Central memory CD4-positive, alpha-beta T cell (primary cell): ENCODE data around the gene BABAM1.
"Not testable (repeated sequence)": the region's sequence is repeated elsewhere in the genome, so short reads cannot be mapped to it uniquely, and the experiment has no call there.

Source experiments
- DNase-seq: peaks from one replicate; pipeline ENCODE4 v3.0.0; 2022

BABAM1 gene

DNA sequence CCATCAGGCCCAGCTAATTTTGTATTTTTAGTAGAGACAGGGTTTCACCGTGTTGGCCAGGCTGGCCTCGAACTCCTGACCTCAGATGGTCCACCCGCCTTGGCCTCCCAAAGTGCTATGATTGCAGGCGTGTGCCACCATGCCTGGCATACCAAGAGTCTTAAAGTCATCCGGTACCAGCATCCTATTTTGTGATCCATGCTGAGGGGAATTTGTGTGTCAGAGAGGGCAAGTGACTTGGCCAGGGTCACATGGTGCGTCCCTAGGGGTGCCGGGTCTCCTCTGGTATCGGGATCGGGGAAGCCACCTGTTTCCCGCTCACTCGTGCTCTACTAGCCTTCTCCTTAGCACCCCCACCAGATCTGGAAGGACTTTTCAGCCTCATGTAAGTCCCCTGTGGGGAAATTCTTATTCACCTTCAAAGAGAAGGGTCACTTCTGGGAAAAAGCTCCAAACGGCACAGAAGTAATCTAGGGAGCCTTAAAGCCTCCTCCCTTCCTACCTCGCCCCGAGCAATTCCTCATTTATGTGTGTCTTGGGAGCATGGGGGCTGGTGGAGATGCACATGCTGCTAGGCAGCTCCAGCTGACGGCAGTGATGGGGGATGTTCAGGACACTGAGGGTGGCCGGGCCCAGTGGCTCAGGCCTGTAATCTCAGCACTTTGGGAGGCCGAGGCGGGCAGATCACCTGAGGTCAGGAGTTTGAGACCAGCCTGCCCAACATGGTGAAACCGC lies 8.4 kb downstream of the BABAM1 start:
- no peak for DNase-seq

DNA sequence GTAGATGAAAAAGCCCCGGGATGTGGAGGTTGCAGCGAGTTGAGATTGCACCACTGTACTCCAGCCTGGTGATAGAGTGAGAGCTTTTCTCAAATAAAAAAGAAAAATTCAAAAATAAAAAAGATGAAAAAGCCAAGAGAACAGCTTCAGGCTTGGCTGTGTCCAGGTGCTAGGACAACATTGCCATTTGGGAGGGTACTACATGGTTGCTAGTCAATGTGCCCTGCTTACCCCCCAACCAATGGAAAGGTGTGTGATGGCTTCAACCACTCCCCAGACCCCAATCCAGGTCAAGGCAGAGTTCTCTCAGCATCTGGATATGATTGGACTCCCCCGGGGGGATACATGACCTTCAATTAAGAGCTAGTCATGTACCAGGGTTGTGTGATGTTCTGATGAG lies 12.2 kb downstream of the BABAM1 start:
- DNase-seq: no peak

DNA sequence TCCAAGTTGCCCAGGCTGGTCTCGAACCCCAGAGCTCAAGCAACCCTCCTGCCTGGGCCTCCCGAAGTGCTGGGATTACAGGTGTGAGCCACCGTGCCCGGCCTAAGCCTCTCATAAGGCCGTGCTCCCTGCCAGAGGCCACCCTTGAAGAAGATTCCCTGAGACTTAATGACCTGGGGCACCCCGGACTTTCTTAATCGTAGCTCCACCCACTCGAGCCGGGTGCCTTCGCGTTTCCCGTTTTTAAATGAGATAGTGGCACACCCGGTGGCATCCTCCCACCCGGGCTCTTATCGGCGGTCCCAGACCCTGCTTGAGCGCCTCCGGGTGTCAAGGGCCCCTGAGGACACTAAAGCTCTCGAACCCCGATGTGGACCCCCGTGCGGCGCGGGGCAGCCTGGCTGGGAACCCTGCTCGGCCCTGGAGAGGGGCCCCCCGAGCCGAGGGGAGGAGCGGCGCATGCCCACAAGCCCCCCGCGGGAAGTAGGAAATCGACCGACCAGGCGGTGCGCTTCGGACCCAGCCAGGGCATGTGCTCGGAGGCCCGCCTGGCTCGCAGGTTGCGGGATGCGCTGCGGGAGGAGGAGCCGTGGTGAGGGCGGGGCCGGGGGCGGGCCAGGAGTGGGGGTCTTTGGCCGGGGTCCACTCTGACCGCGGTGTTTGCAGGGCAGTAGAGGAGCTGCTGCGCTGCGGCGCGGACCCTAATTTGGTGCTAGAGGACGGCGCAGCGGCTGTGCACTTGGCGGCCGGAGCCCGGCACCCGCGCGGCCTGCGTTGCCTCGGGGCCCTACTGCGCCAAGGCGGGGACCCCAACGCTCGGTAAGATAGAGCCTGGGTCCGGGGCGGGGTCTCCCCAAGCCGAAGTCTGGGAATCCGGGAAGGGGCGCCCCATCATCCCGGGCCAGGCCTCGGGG lies 14.4 kb downstream of the BABAM1 start, which contains the start of gene ANKLE1:
Gene ANKLE1, plus strand, starts transcription at position 511 of the 914 bp plus-strand sequence. Its CDS starts 20 bp downstream, at position 531.
- DNase-seq: no peak

DNA sequence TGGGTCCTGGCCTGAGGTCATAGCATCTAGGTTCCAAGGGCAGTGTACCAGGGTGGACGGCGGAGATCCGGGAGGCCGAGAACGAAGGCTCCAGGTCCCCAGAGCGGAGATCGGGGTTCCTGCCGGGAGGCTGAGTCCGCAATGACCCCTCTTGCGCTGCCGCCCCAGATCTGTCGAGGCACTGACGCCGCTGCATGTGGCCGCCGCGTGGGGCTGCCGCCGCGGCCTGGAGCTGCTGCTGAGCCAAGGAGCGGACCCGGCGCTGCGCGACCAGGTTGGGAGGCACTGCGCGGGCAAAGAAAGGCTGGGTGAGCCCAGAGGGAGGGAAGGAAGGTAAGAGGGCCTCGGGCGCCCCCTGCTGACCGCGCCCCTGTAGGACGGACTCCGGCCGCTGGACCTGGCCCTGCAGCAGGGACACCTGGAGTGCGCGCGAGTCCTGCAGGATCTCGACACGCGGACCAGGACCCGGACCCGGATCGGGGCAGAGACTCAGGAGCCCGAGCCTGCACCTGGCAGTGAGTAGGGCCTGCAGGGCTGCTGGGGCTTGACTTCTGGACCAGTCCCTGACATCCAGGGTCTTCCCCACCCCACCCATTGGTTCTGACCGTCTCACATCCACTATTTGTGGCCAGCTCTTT lies 15.4 kb downstream of the BABAM1 start:
- peak; percentile 72 for DNase-seq

DNA sequence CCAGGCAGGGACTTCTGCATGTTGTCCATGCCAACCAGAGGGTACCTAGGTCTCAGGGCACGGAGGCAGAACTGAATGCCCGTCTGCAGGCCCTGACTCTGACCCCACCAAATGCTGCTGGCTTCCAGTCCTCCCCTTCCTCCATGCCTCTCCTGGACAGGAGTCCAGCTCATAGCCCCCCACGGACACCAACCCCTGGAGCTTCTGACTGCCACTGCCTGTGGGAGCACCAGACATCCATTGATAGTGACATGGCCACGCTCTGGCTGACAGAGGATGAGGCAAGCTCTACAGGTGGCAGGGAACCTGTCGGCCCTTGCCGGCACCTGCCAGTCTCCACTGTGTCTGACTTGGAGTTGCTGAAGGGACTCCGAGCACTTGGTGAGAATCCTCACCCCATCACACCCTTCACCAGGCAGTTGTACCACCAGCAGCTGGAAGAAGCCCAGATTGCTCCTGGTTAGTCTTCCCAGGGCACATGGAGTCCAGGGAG lies 16.3 kb downstream of the BABAM1 start:
- no peak for DNase-seq

DNA sequence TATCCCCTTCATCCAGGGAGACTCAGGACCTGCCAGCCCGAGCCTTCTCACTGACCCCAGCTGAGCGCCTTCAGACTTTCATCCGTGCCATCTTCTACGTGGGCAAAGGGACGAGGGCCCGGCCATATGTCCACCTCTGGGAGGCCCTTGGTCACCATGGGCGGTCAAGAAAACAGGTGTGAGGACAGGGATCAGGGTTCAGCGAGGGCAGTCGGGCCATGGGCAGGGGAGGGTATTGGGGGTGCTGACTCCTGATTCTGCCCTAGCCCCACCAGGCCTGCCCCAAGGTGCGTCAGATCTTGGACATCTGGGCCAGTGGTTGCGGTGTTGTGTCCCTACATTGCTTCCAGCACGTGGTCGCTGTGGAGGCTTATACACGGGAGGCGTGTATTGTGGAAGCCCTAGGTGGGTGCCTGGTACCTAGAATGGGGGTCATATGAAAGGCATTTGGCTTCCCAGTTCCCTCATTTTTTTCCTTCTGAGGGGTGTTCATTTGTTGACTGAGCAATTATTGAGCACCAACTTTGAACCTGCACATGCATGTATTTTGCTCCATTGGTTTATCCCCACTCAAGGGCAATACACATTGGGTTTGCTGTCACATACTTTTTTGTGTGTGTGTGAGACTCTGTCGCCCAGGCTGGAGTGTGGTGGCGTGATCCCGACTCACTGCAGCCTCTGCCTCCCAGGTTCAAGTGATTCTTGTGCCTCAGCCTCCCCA lies 18.3 kb downstream of the BABAM1 start:
- DNase-seq: no peak

DNA sequence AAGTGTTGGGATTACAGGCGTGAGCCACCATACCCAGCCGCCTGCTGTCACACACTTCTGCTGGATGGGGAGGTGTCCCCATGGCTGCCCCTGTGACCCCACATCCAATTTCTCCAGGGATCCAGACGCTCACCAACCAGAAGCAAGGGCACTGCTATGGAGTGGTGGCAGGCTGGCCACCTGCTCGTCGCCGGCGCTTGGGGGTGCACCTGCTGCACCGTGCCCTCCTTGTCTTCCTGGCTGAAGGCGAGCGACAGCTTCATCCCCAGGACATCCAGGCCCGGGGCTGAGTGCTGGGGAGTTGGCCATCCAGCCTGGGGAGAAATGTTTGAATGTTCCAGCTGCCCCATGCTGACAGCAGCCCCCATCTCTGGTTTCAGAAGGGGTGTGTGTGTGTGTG lies 19.0 kb downstream of the BABAM1 start:
- DNase-seq: no peak

DNA sequence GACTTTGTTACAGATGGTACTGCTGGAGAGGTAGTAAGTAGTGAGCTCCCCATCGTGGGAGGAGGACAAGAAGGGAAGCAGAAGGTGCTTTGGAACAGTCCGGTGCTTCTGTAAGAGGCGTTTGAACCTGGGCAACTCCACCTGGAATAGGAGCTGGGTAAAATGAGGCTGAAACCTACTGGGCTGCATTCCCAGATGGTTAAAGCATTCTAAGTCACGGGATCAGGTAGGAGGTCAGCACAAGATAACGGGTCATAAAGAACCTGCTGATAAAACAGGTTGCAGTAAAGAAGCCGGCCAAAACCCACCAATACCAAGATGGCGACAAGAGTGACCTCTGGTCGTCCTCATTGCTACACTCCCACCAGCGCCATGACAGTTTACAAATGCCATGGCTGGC lies 19.5 kb downstream of the BABAM1 start:
- DNase-seq: no peak

DNA sequence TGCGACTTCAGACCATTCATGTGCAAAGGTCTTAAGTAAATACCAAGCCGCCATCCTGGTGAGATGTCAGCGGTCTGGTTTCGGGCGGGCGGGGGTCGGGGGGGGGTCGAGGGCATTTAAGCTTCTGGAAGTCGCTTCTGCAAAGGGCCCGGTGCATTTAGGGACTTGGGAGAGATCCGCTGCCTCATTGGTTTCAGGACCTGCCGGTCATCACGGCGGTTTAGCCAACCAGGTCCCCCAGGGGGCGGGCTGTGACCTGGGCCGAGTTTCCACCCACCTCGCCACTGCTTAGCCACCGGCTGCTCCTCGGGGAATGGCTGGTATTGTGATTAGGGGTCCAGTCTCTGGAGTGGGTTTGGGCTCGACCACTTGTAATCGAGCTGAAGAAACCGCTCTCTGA lies 22.2 kb downstream of the BABAM1 start:
- DNase-seq: no peak

DNA sequence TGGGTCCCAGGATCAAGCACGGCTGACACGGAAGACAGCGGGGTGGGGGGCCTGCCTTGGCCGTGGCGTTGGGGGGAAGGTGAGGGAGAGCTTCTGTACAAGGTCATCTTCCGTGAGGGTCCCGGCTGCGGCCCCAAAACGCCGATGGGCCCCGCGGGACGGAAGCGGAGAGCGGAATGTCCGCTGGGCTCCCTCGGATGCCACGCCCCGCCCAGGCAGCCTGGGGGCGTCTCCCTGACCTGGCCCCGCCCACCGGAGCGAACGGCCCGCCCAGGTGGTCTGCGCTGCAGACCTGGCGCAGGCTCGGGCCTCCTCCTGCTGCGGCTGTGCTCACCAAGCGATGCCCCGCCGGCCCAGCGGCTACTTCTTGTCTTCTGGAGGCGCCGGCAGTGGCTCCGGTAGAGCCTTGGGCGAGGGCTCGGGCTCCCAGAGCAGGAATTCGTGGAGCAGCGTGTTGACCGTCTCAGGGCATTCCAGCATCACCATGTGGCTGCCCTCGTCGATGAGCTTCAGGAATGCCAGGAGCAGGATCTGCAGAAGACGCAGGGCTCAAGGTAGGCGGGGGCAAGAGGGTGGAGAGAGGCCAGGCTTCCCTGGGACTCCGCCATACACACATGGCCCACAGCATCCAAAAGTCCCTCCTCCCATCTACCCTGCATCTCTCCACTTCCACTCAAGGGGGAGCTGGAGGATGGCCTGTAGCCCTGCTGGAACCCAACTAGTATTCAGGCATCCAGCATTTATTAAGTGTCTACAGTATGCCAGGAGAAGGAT lies 25.2 kb downstream of the BABAM1 start:
- DNase-seq: peak; percentile 76

DNA sequence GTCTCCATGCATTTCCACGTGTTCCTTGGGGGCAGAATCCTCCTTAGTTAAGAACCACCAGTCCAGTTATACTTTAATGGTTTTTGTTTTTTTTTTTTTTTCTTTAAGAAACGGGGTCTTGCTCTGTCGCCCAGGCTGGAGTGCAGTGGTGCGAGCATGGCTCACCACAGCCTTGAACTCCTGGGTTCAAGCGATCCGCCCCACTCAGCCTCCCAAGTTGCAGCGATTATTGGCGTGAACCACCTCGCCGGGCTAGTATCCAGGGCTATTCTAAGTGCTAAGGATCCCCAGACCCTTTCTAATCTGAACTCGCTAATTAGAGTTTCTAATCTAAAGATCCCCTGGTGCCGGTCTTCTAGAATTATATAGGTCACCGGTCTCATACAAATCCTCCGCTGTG lies 26.4 kb downstream of the BABAM1 start:
- no peak for DNase-seq

DNA sequence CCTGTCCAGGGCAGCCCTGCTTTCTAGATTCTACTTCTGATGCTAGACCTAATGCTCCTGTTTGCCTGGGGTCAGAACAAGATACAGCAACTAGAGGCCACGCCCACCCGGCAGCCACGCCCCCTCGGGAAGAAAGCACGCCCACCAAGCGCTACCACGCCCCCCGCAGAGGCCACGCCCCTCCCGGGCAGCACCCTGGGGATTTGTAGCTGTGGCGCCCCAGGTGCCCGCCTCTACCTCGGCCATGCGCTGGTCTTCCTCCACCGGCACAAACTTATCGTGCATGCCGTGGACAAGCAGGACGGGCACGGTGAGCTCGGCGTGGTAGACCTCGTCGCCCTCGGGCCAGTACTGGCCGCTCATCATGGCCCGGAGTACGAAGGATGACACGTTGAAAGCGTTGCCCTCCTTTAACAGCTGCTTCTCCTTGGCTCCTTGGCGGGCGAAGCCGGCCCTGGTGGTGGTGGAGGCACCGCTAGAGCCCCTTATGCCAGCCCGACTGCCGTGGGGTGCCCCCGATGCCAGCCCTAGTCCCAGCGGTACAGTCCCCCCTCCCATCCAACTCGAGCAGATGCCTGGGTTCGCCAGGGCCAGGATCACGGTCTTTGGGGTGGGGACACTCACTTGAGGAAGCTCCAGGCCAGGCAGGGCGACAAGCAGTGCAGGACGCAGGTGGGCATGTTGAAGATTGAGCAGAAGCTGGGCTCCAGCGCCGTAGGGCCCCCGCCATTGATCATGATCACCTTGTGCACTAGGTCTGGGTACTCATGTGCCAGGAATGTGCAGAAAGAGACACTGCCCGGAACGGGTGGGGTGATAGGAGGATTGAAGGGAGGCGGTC lies 27.0 kb downstream of the BABAM1 start:
- peak; percentile 36 for DNase-seq

DNA sequence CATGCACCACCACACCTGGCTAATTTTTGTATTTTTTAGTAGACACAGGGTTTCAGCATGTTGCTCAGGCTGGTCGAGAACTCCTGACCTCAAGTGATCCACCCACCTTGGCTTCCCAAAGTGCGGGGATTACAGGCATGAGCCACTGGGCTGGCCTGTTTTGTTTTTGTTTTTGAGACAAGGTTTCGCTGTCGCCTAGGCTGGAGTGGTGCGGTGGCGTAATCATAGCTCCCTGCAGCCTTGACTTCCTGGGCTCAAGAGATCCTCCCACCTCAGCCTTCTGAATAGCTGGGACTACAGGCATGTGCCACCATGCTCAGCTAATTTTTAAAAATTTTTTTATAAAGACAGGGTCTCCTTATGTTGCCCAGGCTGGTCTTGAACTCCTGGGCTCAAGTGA lies 28.3 kb downstream of the BABAM1 start:
- DNase-seq: not testable (repeated sequence)

DNA sequence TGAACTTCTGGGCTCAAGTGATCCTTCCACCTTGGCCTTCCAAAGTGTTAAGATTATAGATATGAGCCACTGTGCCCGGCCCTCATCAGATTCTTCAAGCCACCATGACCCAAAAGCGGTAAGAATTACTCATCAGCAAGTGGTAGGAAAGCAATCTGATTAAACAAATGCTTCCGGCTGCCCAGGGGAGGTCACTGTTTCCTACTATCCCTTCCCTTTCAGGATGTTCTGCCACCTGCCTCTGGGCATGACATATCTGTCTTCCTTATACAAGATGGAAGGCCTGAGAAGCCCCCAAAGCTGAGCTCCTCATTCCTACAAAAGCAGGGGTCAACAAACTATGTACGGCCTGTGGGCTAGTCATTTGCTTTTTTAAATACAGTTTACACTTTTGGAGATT lies 29.0 kb downstream of the BABAM1 start:
- no peak for DNase-seq

DNA sequence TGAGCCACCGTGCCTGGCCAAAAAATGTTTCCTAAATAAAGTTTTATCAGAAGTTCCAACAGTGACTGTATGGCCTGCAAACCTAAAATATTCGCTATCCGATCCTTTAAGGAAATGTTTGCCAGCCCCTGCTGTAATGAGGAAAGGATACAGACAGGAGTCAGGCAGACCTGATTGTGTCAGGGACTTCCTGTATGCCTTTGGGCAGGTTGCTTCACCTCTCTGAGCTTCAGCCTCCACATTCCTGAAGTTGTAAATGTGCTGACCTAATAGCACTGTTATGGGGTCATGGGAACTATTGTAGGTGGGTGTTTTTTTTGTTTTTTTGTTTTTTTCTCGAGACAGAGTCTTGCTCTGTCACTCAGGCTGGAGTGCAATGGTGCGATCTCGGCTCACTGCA lies 29.7 kb downstream of the BABAM1 start:
- DNase-seq: no peak

DNA sequence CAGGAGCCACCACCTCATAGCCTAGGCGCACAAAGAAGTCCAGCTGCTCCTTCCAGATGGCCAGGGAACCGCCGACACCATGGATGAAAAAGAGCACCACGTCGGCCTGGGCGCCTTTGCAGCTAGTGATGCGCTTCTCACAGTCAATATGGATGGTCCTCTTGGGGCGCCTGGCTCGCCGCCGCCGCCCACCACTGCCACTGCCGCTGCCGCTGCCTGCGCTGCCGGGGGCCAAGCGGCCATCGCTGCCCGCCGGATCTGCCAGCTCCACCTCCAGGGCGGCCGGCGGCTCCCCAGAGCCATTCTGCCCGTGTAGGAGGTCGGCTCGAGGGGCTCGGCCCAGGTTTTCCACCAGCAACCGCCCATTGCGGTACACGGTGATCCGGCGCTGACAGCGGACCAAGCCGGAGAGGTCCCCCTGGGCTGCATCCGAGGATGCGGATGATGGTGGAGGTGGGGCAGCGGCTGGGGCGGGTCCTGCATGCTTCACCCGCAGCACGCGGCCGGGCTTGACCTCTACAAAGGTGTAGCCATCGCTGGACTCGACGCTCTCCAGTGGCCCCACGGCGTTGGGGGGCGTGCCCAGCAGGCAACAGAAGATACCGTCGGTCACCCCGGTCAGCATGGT lies 33.9 kb downstream of the BABAM1 start:
- DNase-seq: no peak

DNA sequence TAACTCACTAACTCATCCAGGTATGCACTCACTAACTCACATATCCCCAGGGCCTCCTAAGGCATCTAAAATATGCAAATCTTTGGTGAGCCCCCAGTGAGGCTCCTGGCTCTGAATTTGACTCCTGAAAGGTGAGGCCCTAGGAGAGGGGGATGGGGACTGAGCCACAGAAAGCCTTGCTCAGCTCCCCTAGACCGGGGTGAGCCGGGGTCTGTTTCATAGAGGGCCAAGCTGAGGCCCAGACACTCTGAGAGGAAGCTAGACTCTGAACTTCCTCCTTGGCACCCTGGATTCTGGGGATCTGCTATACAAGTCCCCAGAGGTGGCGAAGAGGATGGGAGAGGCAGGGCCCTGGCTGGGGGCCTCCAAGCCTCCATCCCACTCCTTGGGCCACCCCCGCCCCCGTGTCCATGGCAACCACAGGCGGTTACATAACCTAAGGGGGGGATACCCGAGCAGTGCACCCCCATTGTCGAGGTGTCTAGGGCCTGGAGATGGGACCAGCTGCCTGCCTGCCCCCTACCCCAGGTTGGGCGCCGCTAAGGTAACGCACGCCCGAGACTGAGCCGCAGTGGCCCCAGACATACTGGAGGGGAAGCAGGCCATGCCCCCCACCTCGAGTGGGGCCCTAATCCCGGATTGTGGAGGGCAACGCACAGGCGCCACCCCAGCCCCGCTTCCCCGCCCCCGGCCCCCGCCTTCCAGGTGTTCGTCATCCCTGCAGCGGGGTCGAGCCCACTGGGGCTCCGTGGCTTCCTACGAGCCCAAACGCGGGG lies 35.3 kb downstream of the BABAM1 start:
- no peak for DNase-seq

DNA sequence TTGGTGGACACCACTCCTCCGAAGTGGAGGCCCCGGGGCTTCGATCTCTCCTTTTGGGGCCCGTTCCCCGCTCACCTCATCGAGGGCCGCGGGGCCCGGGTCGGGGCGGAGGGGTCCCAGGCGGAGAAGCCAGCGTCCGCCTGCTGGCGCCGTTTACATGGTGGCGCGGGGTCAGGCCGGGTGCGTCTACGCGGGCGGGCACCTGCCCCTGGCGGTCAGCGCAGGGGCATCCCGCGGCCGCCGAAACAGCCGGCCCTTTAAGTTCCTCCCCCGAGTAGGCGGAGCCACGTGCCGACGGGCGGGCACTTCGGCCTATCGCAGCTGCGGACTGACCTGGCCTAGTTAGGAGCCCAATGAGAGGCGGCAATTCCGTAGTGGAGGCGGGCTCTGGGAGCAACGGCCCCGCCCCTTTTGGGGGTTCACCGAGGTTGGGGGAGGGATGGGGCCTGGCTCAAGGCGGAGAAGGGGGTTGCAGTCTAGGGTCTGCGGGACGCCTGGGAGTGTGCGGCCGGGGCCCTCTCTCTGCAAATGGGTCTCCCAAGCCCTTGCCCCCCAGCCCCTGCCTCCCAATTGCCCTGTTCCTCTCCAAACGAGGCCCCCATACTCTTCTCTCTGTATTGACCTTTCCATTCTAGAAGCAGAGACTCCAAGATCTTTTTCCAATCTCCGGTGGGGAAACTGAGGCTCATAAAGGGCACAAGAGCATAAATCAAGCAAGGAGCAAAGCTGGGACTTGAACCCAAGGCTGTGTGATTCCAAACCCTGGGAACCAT lies 36.1 kb downstream of the BABAM1 start, which contains the start of gene ABHD8:
Gene ABHD8, minus strand, starts transcription at position 259 of the 773 bp plus-strand sequence. CDS start 1,809 bp downstream, outside the sequence.
- DNase-seq: peak; percentile 88

DNA sequence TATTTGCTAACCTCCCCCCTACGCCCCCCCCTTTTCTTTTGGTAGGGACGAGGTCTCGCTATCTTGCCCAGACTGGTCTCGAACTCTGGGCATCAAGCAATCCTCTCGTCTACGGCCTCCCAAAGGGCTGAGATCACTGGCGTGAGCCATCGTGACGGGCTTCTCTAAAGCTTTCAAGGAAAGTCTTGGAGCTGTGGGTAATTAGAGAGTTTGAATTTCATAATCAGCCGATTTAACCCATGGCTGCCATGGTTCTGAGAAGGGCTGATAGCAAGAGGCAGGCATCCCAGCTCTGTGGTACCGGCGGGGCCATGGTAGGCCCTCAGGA lies 36.7 kb downstream of the BABAM1 start:
- DNase-seq: no peak
